NCI-H2171 (cell line): ENCODE measurements around the gene PPARA.

ENCODE experiments used
- DNase-seq: peaks from one replicate; lab custom pipeline; 2025; lab: John Stamatoyannopoulos, UW

Gene PPARA

GRCh38 chr22:46150034-46150654 is at the start of gene PPARA:
Gene PPARA, plus strand, starts transcription at chr22:46150526. Its CDS starts 47,858 bp downstream, at chr22:46198384.
- DNase-seq, result peak; percentile 87

GRCh38 chr22:46102159-46102558 is 48.2 kb upstream of the PPARA start:
- no peak for DNase-seq

GRCh38 chr22:46102752-46103151 is 47.6 kb upstream of the PPARA start:
- no peak for DNase-seq

- no peak for DNase-seq
Measured at GRCh38 chr22:46103181-46103580, 47.1 kb upstream of the PPARA start.

DNA sequence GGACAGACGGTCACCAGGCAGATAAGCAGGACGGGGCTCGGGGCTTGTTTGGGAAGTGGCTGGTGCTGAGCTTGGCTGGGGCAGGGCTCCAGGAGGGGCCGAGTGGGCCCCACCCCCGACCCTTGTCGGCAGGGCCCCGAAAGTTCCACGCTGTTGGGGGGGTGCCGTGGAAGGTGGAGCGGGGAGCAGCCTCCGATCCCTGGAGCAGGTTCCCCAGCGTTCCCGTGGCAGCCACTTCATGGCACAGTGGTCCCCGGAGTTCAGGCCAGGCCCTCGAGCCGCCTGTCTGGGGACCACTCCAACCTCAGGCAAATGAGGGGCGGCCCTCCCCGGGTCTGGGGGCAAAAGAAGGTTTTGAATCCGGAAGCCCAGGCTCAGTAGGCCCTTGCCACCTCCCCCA is 46.7 kb upstream of the PPARA start:
- no peak for DNase-seq

DNA sequence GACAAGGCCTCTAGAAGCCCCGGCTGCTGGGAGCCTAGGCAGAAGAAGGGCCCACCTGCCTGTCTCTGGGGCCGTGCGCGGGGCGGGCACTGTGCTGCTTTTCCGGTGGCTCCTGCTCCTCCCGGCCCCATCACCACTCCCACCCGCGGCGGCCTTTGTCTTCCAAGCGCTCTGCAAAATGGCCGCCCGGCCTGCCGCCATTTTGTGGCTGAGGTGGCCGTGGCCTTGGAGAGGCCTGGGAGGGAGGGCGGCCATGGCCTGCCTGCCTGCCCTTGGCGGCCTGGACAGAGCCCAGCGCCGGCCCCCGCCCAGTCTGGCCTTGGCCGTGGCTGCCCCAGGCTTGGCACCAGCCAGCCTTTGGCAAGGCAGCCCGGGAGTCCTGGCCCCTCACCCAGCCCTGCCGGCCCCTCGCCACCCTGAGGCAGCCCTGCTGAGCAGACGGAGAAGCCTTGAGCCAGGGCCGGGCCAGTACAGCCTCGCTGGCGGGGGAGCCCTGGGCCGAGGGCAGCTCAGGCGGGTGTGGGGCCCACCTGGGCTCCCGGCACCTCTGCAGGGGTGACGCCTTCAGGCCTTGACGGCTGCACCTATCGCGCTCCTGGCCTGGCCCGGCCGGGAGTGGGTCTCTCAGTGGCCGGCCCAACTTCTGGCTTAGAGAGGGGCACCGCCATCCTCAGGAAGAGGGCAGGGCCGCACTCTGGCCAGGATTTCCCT is 46.0 kb upstream of the PPARA start:
- no peak for DNase-seq

- DNase-seq, result no peak
Measured at GRCh38 chr22:46104881-46105493, 45.3 kb upstream of the PPARA start.

DNA sequence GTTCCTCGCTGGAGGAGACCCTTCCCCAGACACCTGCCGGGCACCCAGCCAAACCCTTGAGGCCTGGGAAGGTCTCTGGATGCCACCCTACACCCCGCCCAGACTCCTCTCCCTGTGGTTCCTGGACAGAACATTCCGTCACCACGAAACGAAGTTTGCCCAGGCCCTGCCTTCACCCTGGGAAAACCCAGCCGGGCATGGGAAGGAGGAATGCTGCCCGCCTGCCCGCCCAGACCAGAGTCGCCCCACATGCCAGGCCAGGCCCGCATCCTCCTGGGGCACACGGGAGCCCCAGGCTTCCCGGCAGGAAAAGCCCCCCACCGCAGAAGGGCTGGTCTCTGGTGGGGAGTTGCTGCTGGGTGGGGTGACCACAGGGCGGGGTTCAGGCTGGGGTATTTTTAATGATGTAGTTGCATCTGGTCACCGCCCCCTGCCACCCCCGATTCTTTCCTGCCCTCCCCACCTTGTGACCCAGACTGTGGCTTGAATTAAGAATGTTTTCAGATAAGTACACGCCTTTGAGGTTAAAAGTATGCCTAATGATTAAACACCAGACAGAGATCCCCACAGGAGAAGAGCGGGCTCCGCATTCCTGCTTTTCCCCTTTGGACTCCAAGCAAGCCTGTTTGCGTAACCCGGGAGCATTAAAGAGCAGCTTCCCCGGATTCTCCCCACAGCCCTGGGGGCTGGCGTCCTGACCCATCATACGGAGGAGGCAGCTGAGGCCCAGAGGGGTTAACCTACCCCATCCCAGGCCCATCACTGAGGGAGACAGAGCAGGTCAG is 44.6 kb upstream of the PPARA start:
- DNase-seq, result no peak

- DNase-seq, result no peak
Measured at GRCh38 chr22:46106279-46107022, 43.9 kb upstream of the PPARA start.

GRCh38 chr22:46107089-46107664 is 43.1 kb upstream of the PPARA start:
- peak; percentile 77 for DNase-seq

DNA sequence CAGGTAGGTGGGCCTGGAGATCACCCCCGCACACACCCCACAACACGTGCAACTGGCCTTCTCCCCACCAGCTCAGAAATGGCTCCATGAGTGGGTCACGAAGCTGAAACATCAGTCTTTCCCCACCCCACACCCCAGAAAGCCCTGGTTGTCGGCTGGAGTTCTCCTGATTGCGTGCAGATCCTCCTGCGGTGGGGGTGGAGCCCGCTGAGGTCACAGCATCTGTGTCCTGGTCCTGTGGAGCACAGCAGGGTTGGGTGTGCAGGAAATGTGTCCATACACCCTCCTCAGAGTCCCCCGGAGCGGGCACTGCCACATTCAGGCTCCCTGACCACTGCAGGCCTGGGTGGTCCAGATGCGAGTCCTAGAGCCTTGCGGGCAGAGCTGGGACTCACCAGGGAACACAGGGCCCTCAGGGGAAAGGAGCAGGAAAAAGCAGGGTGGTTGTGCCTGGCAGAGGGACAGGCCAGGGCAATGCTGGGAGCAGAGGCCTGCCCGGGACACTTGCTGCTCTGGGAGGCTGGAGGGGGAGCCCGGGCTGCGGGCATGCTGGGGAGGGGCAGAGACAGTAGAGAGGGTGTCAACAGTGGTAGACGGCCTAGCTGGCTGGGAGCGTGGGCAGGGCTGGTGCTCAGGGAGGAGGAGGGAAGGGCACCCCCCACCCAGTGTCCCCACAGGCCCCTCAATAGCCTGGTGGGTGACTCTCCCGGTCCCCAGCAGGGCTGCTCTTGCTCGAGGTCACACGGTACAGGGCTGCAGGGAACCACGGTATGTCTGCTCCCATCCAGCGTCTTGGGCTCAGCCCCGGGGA is 42.4 kb upstream of the PPARA start:
- DNase-seq, result no peak

- no peak for DNase-seq
Measured at GRCh38 chr22:46108564-46109473, 41.5 kb upstream of the PPARA start.

- no peak for DNase-seq
Measured at GRCh38 chr22:46109474-46110003, 40.8 kb upstream of the PPARA start.

DNA sequence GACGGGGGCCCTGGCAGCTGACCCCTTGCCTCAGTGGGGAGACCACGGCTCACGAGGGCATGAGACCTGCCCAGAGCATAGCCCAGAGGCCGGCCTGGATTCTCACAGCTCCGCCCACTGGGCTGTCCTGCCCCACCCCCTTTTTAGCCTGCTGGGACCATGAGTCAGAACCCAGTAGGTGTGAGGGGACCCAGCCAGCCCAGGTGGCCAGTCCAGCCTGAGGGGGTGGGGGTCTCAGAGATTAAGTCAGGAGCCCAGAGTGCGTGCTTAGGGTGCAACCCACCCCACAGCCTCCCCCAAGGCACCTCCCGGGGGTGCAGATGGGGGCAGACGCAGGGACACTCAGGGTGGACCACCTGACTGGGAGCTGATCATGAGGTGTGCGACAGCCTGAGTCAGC is 40.1 kb upstream of the PPARA start:
- no peak for DNase-seq

GRCh38 chr22:46111645-46112306 is 38.5 kb upstream of the PPARA start:
- no peak for DNase-seq

DNA sequence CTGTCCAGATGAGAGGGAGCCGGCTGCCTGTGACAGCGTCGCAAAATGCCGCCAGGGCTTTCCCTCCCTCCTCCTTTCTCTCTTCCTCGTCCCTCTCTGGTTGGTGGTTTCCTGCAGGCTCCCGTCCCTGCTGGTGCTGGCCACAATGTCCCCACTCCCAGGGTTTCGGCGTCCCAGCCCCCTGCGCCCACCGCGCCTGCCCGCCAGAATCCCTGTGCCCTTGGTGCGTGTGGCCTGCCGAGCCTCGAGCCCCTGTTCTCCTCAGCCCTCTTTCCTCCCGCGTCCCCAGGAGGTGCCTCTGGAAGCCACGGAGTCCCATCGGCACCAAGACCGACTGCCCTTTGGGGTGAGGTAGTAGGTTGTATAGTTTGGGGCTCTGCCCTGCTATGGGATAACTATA is 37.9 kb upstream of the PPARA start:
- DNase-seq, result no peak

- DNase-seq, result no peak
Measured at GRCh38 chr22:46113110-46113909, 37.0 kb upstream of the PPARA start.
